ENCODE data around the gene GNG10.

GNG10 gene

GRCh38 chr9:111674319-111674718 lies 12.9 kb downstream of the GNG10 start:
- TF ChIP-seq, protein P1, sequence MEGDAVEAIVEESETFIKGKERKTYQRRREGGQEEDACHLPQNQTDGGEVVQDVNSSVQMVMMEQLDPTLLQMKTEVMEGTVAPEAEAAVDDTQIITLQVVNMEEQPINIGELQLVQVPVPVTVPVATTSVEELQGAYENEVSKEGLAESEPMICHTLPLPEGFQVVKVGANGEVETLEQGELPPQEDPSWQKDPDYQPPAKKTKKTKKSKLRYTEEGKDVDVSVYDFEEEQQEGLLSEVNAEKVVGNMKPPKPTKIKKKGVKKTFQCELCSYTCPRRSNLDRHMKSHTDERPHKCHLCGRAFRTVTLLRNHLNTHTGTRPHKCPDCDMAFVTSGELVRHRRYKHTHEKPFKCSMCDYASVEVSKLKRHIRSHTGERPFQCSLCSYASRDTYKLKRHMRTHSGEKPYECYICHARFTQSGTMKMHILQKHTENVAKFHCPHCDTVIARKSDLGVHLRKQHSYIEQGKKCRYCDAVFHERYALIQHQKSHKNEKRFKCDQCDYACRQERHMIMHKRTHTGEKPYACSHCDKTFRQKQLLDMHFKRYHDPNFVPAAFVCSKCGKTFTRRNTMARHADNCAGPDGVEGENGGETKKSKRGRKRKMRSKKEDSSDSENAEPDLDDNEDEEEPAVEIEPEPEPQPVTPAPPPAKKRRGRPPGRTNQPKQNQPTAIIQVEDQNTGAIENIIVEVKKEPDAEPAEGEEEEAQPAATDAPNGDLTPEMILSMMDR (conservative IDR thresholded peaks at IDR 0.05) = no peak
- no peak overlapping the region for H3K27ac ChIP-seq

DNA sequence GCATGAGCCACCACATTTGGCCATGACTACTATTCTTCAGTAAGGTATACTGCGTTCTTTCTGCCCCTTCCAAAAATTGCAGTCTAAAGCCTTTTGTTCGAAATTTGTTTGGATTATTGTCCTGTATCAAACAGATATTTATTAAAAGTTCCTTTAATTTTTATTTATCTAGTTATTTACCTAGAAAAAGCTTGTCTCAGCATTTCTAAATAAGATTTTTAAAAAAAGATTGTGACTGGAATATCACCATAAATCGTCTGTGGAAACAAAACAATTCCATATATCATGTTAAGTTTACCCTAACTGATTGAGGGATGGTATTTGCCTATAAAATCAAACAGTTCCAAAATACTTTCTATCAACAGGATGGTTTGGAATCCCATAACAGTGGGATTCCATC lies 14.7 kb downstream of the GNG10 start:
- TF ChIP-seq, protein P1 (conservative IDR thresholded peaks at IDR 0.05) = no peak
- no peak overlapping the region for H3K27ac ChIP-seq

DNA sequence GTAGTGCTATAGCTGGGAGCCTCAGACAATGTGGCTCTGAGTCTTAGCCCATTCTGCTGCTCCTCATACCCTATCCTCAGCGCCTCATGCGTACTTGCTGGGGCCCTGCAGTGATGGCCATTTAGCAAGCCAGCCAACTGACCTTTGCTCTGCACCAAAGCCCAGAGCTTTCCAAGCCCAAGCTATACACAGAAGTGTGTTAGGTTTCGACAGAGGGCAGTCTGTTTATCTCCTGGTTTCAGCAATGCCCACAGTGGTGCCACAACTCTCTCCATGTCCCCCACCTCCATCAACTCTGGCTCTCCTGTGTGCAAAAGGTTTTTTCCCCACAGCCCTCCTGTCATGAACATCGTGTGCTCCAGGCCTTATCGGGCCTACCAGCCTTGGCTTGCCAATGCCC lies 16.9 kb downstream of the GNG10 start:
- H3K27ac ChIP-seq = no peak overlapping the region
- TF ChIP-seq, protein P1 (conservative IDR thresholded peaks at IDR 0.05) = no peak

GRCh38 chr9:111679199-111679598 lies 17.8 kb downstream of the GNG10 start:
- TF ChIP-seq, protein P1 (conservative IDR thresholded peaks at IDR 0.05) = no peak
- H3K27ac ChIP-seq = no peak overlapping the region

DNA sequence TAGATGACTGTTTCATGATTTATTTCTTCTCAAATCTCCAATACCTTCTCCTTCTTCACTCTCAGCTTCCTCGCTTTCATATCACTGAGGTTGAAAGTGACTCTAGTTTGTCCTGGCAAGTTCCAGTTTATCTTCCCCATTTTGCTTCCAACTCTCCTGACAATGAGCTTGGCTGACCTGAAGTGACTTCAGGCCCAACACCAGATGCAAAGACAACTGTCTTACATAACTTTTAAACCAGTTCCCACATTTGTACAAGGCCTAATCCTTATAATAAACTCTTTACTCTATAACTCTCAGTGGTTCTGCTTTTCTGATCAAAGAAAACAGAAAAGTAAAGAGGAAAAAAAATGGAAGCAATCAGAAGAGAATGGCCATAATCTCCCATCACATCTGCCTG lies 22.0 kb downstream of the GNG10 start:
- no peak overlapping the region for H3K27ac ChIP-seq
- TF ChIP-seq, protein P1 (conservative IDR thresholded peaks at IDR 0.05) = no peak

DNA sequence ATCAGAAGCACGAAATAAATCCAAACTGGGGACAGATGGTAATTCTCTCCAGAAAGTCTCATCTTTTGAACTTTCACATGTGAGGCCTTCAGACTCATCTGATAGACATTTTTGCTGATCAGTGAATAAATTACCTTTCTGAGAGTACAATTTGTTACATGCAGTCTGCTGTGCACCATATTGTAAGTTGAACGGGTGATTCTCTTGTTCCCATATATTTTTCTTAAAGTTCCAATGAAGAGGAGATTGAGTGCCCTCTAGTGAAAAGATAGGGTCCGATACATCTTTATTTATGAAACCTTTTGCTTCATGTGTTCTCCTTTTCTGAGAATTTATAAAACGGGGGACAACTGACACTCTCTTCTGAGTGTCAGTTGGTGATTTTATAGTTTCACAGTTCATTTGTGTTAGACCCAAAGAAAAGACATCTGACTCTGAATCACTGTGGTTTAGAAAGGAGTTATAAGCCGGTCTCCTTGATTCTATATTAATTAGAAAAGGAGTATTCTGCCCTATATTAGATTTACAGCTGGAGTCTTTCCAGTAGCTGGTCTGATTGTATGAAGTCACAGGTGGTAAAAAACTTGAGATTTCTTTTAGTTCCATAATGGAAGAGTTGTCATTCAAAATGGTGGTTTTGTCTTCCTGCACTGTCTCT lies 30.4 kb downstream of the GNG10 start:
- TF ChIP-seq, protein P1 (conservative IDR thresholded peaks at IDR 0.05) = peak; percentile 88
- H3K27ac ChIP-seq = no peak overlapping the region

GRCh38 chr9:111696796-111697195 lies 35.4 kb downstream of the GNG10 start:
- TF ChIP-seq, protein P1 (conservative IDR thresholded peaks at IDR 0.05) = no peak
- H3K27ac ChIP-seq = no peak overlapping the region

Data from VCaP (cell line).